ENCODE measurements around the gene SERPINB8. TPM values are rescaled to one million over a fixed set of nuclear protein-coding genes. Genes with fewer than 3 reads are reported as not detected.

The SERPINB8 gene
- total and polyA plus RNA-seq, 2 donors (not counting 1 experiment from before 2014, with no cell fraction given), result 14.4 to 22.1 TPM

GRCh38 chr18:64037812-64038414 lies 68.0 kb downstream of the SERPINB8 start:
- WGBS (ENCODE audit: insufficient coverage), result no CpG with 5 or more reads among the region's 3 CpGs
- Histone ChIP-seq H3K4me2 (replicated peaks; ENCODE audit: low read depth, low read length, poor library complexity, severe bottlenecking) (no peak overlapping the region), H3K36me3 (replicated peaks in 1 of 2; ENCODE audit: control extremely low read depth in 1 of 2, control insufficient read depth in 1 of 2, extremely low read depth in 1 of 2, insufficient read depth in 2 of 2, low read length in 1 of 2) (no peaks in the 10 kb centered on the region), H2AFZ (ENCODE audit: insufficient read depth, low read depth, low read length, poor library complexity, severe bottlenecking) (no peak overlapping the region), H3K9me3 (ENCODE audit: control extremely low read depth in 1 of 3, control insufficient read depth in 2 of 3, insufficient read depth in 1 of 3, low read length in 2 of 3) (peaks cover 0 to 2% (median 0%) of the 10 kb centered on the region in 3 donors), H3K79me2 (ENCODE audit: control insufficient read depth, insufficient read depth, low read length) (no peaks in the 10 kb centered on the region), H3K9ac (ENCODE audit: low read length) (no peak overlapping the region), H3K27ac (ENCODE audit: low read length in 2 of 2) (no peak overlapping the region), H4K20me1 (ENCODE audit: control insufficient read depth, insufficient read depth, low read length, poor library complexity, severe bottlenecking) (no peaks in the 10 kb centered on the region), H3K27me3 (replicated peaks in 1 of 4; ENCODE audit: control extremely low read depth in 1 of 4, control insufficient read depth in 3 of 4, insufficient read depth in 4 of 4, low read length in 3 of 4) (peaks cover 0 to 3% (median 0%) of the 10 kb centered on the region in 4 experiments), H3K4me1 (ENCODE audit: control insufficient read depth in 2 of 2, insufficient read depth in 2 of 2, low read length in 2 of 2) (no peaks in the 10 kb centered on the region), H3K4me3 (ENCODE audit: control extremely low read depth in 1 of 5, extremely low read depth in 1 of 5, insufficient read depth in 1 of 5, low read depth in 2 of 5, low read length in 4 of 5) (no peak overlapping the region)
- TF ChIP-seq CTCF (IDR thresholded peaks at IDR 0.05) (peak; percentile 78), EZH2 (IDR thresholded peaks at IDR 0.05; ENCODE audit: borderline replicate concordance, insufficient read depth, low read depth, low read length, poor library complexity, severe bottlenecking) (no peak)
- Mint-ChIP-seq H3K9me3 (ENCODE audit: insufficient read depth) (no peaks in the 10 kb centered on the region), H3K4me3 (no peak overlapping the region), H3K27ac (no peak overlapping the region), H3K4me1 (no peaks in the 10 kb centered on the region), H3K27me3 (no peaks in the 10 kb centered on the region)
- ATAC-seq (ENCODE audit: low read depth), result peak; percentile 43
- intact Hi-C loops (cut with micrococcal nuclease), result loop anchor here (5.0 kb wide), 2 partner anchors 369 to 1054 kb away; no protein-coding TSS in a partner anchor
- ChIA-PET CTCF (interaction anchor here (0.6 to 3.3 kb wide), 11 partner anchors 8 to 928 kb away, joined by 3 to 13 read pairs (median 3); no protein-coding TSS in a partner anchor), POLR2A (no interaction called here)
- DNase-seq, result peak; percentile 56

Other genes with a start within 250 kb of the SERPINB8 start
- gene SERPINB7, start 194.7 kb upstream of the SERPINB8 start, total RNA-seq, result not detected in 2 replicates
- gene SERPINB7, start 194.7 kb upstream of the SERPINB8 start, polyA plus RNA-seq, result not detected in 2 replicates
- 1.4 and 1.7 TPM in 2 replicates for gene SERPINB2, start 82.4 kb upstream of the SERPINB8 start, total RNA-seq
- 0.25 and 1.1 TPM in 2 replicates for gene SERPINB2, start 82.4 kb upstream of the SERPINB8 start, polyA plus RNA-seq
- not detected in 2 replicates for gene SERPINB10, start 62.1 kb upstream of the SERPINB8 start, total RNA-seq
- not detected in 2 replicates for gene SERPINB10, start 62.1 kb upstream of the SERPINB8 start, polyA plus RNA-seq
- not detected in 2 replicates for gene HMSD, start 20.8 kb upstream of the SERPINB8 start, total RNA-seq
- 0.04 TPM in 1 of 2 replicates, not detected in the other for gene HMSD, start 20.8 kb upstream of the SERPINB8 start, polyA plus RNA-seq
- gene LINC00305, start 179.0 kb downstream of the SERPINB8 start, total RNA-seq, result not detected in 2 replicates
- gene LINC00305, start 179.0 kb downstream of the SERPINB8 start, polyA plus RNA-seq, result not detected in 2 replicates